Nephron (organoid): ENCODE measurements around the gene EFNA5.
"Not testable (repeated sequence)": the region's sequence is repeated elsewhere in the genome, so short reads cannot be mapped to it uniquely, and the experiment has no call there.

Experiments
- H3K27ac Mint-ChIP-seq, 3 experiments: 2 replicates each; pipeline ENCODE4 v1.8.0; 2020; ENCODE audit warnings: mixed read lengths in 3 of 3, mild to moderate bottlenecking in 2 of 3, moderate library complexity in 1 of 3
- H3K27me3 Mint-ChIP-seq: 2 replicates; pipeline ENCODE4 v1.8.0; 2021; ENCODE audit warnings: low read depth, mild to moderate bottlenecking, moderate library complexity, mixed read lengths
- H3K36me3 Mint-ChIP-seq: 2 replicates; pipeline ENCODE4 v1.8.0; 2020; ENCODE audit warnings: low read depth, mixed read lengths
- H3K4me1 Mint-ChIP-seq: 2 replicates; pipeline ENCODE4 v1.8.0; 2020; ENCODE audit warnings: mixed read lengths
- H3K4me3 Mint-ChIP-seq, 3 experiments: 2 replicates each; pipeline ENCODE4 v1.8.0; 2020; ENCODE audit warnings: mild to moderate bottlenecking in 3 of 3, mixed read lengths in 3 of 3, moderate library complexity in 2 of 3
- H3K9me3 Mint-ChIP-seq: 2 replicates; pipeline ENCODE4 v1.8.0; 2020; ENCODE audit warnings: mixed read lengths
- CTCF ChIP-seq, 3 experiments: fragments of 200-600 bp; sonication (generic); IDR thresholded peaks; one replicate each; pipeline ENCODE4 v1.5.0; 2021; ENCODE audit warnings: antibody characterized with exemption in 3 of 3; ENCODE audit not compliant: unreplicated experiment in 3 of 3

EFNA5 gene

DNA sequence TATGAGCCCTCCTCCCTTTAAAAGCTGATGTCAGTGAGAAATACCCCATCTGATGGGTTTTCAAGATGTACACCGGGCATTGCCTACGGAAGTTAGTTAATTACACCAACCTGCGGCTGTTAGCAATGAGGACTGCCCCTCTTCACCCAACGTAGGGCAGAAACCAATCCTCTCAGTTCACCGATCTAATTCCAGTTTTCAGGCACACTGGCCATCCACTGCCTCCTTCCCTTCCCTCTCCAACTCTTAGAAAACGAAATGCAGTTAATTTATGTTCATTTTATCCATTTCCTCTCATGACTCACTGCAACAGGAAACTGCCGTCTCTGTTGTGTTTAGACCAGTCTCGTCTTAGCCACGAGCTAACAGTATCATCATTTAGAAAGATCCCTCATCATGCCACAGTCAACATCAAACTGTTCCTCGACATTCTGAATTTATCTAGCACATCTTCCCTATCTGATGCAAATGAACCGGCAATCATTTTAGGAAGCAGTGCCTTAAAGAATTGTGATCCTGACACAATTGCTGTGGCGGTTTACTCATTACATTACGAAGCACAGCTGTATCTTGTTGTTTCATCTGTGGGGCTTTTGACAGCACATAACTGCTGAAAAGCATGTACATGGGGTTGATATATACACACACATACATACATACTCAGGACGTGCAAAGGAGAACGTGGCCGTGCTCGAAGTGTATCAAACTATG is 168.6 kb downstream of the EFNA5 start:
- Mint-ChIP-seq H3K9me3 (no peaks in the 10 kb centered on the region), H3K4me1 (peaks cover 47% of the 10 kb centered on the region), H3K4me3 (peak overlapping the region; percentile 33 to 65 (median 52)), H3K27me3 (no peaks in the 10 kb centered on the region), H3K27ac (peak overlapping the region; percentile 22 to 64 (median 28)), H3K36me3 (peaks cover 4% of the 10 kb centered on the region)
- TF ChIP-seq CTCF (IDR thresholded peaks at IDR 0.05; ENCODE audit: unreplicated experiment in 3 of 3), result no peak

- no peak for TF ChIP-seq CTCF (IDR thresholded peaks at IDR 0.05; ENCODE audit: unreplicated experiment in 3 of 3)
Measured at GRCh38 chr5:107500840-107501239, 169.9 kb downstream of the EFNA5 start.

GRCh38 chr5:107500347-107500746 is 170.4 kb downstream of the EFNA5 start:
- Mint-ChIP-seq H3K9me3 (no peaks in the 10 kb centered on the region), H3K4me1 (peaks cover 35% of the 10 kb centered on the region), H3K4me3 (no peak overlapping the region), H3K27me3 (no peaks in the 10 kb centered on the region), H3K36me3 (peaks cover 9% of the 10 kb centered on the region), H3K27ac (peak overlapping the region in 2 of 3 experiments; percentile 25 to 72)
- TF ChIP-seq CTCF (IDR thresholded peaks at IDR 0.05; ENCODE audit: unreplicated experiment in 3 of 3), result no peak

More at GRCh38 chr5:107500840-107501239, 169.9 kb downstream of the EFNA5 start:
- Mint-ChIP-seq H3K4me1 (peaks cover 40% of the 10 kb centered on the region), H3K9me3 (no peaks in the 10 kb centered on the region), H3K36me3 (peaks cover 9% of the 10 kb centered on the region), H3K4me3 (no peak overlapping the region), H3K27me3 (no peaks in the 10 kb centered on the region), H3K27ac (no peak overlapping the region)

DNA sequence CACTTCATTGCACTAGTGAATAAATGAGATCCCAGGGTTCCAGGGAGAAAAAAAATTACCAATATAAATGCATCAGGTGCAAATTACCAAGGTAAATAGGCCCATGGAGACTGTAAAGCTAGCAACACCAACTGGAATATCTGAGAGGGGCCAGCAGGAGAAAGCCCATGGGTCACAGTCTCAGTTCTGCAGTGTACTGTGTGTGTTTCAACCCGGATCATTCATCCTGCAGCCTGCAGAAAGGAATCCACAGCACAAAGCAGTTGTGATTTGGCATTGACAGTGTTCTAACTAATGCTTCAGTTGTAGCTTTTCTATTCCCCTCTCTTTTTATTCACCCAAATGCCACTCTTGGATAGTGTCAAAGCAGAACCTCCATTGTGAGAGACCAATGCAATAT is 171.0 kb downstream of the EFNA5 start:
- Mint-ChIP-seq H3K36me3 (peaks cover 15% of the 10 kb centered on the region), H3K9me3 (no peaks in the 10 kb centered on the region), H3K27ac (peak overlapping the region in 2 of 3 experiments; percentile 25 to 72), H3K4me3 (no peak overlapping the region), H3K4me1 (peaks cover 33% of the 10 kb centered on the region), H3K27me3 (no peaks in the 10 kb centered on the region)
- no peak for TF ChIP-seq CTCF (IDR thresholded peaks at IDR 0.05; ENCODE audit: unreplicated experiment in 3 of 3)

DNA sequence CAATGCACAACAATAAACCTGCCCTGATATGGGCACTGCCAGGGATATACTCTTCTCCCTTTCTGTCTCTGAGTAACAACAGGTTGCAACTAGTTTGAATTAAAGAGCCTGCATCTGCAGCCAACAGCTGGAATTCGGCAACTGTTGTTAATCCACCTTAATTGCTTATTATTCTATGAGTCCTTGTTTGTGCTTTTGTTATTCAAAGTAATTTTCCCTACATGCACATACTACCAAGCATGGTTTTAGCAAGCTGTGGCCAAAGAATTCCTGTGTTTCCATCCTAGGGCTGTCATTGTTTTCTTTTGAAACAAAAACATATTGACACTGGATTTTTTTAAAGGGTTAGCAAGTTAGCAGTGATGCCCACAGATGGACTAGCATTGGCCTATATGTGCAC is 171.5 kb downstream of the EFNA5 start:
- no peak for TF ChIP-seq CTCF (IDR thresholded peaks at IDR 0.05; ENCODE audit: unreplicated experiment in 3 of 3)
- H3K36me3 Mint-ChIP-seq, result peaks cover 16% of the 10 kb centered on the region

GRCh38 chr5:107496466-107496865 is 174.3 kb downstream of the EFNA5 start:
- no peak for TF ChIP-seq CTCF (IDR thresholded peaks at IDR 0.05; ENCODE audit: unreplicated experiment in 3 of 3)
- no peaks in the 10 kb centered on the region for H3K27me3 Mint-ChIP-seq
- peak overlapping the region in 1 of 3 experiments; percentile 1 for H3K27ac Mint-ChIP-seq
- H3K36me3 Mint-ChIP-seq, result peaks cover 21% of the 10 kb centered on the region
- peaks cover 17% of the 10 kb centered on the region for H3K4me1 Mint-ChIP-seq
- H3K9me3 Mint-ChIP-seq, result no peaks in the 10 kb centered on the region
- no peak overlapping the region for H3K4me3 Mint-ChIP-seq

More for the DNA sequence above, 171.5 kb downstream of the EFNA5 start:
- no peaks in the 10 kb centered on the region for H3K27me3 Mint-ChIP-seq
- no peaks in the 10 kb centered on the region for H3K9me3 Mint-ChIP-seq
- H3K4me1 Mint-ChIP-seq, result peaks cover 33% of the 10 kb centered on the region
- peak overlapping the region in 1 of 3 experiments; percentile 72 for H3K27ac Mint-ChIP-seq
- H3K4me3 Mint-ChIP-seq, result no peak overlapping the region

GRCh38 chr5:107494129-107494528 is 176.6 kb downstream of the EFNA5 start:
- H3K36me3 Mint-ChIP-seq, result peaks cover 21% of the 10 kb centered on the region
- not testable (repeated sequence) for H3K27ac Mint-ChIP-seq, H3K4me1 Mint-ChIP-seq, H3K27me3 Mint-ChIP-seq, H3K9me3 Mint-ChIP-seq, H3K4me3 Mint-ChIP-seq
